ENCODE data around the gene ENPP1.

ENPP1 gene

DNA sequence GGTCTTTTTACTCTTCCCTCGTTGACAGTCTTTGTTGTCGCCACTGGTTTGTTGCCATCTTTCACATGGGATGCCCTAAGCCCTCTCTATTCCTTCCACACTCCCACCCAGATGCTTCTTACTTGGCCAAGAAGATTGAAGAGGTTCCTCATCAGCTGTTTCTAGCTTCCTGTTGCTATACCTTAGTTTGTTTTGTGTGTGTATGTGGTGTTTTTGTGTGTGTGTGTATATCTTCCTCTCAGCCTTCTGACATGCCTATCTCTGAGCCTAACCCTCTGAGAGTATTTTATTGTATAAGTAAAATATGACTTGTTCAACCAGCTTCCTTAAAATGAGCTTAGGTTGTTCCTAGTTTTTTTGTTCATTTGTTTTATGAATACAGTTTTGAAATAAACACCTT, 35.9 kb downstream of the ENPP1 start:
- no peak overlapping the region for H3K27ac ChIP-seq
- TF ChIP-seq, protein P1, sequence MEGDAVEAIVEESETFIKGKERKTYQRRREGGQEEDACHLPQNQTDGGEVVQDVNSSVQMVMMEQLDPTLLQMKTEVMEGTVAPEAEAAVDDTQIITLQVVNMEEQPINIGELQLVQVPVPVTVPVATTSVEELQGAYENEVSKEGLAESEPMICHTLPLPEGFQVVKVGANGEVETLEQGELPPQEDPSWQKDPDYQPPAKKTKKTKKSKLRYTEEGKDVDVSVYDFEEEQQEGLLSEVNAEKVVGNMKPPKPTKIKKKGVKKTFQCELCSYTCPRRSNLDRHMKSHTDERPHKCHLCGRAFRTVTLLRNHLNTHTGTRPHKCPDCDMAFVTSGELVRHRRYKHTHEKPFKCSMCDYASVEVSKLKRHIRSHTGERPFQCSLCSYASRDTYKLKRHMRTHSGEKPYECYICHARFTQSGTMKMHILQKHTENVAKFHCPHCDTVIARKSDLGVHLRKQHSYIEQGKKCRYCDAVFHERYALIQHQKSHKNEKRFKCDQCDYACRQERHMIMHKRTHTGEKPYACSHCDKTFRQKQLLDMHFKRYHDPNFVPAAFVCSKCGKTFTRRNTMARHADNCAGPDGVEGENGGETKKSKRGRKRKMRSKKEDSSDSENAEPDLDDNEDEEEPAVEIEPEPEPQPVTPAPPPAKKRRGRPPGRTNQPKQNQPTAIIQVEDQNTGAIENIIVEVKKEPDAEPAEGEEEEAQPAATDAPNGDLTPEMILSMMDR (conservative IDR thresholded peaks at IDR 0.05), result no peak
- TF ChIP-seq ZFX (IDR thresholded peaks at IDR 0.05), result no peak

DNA sequence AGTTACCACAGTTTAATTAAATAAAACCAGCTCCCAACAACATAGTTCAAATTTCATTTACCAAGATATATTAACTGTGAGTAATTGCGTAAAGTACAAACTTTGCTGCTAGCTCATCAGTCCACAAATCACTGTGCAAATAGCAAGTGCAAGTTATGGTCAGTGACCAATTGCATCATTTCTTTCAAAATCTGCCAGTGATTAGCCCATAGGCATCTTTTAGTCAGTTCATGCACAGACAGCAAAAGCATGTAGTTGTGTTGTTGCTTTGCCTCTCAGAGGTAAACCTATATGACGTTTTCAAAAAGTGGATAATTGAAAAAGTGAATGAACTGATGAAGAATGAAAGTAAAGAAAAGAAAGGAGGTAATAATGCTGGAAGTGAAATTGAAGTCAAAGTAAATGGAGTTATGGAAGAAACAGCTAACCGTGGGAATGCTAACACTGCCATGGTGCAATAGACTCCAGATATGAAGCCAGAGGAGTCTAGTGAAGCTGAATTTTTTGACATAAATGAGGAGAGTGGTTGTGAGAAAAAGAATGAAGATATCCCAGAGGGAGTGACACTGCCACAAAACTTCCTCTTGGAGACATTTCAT, 36.5 kb downstream of the ENPP1 start:
- TF ChIP-seq ZFX (IDR thresholded peaks at IDR 0.05), result no peak
- TF ChIP-seq, protein P1 (conservative IDR thresholded peaks at IDR 0.05), result no peak
- H3K27ac ChIP-seq, result no peak overlapping the region

GRCh38 chr6:131846023-131846663, 38.3 kb downstream of the ENPP1 start:
- TF ChIP-seq, protein P1 (conservative IDR thresholded peaks at IDR 0.05), result no peak
- TF ChIP-seq ZFX (IDR thresholded peaks at IDR 0.05), result no peak
- H3K27ac ChIP-seq, result no peak overlapping the region

DNA sequence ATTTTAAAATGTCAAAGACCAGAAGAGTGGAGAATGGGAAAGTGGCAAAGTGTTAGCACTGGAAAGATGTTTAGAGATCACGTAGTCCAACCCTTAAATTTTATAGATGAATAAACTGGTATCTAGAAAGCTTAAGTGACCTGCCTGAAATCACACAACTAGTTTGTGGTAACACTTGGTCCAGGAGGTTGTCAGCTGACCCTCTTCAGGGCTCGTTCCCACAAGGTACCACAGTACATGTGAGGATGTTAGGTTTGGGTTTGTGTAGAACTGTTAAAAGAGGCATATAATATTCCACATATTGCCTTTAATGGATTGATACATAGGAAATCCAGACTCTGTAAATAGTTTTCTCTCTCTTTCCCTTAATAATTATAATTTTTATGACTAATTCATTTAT, 39.1 kb downstream of the ENPP1 start:
- TF ChIP-seq, protein P1 (conservative IDR thresholded peaks at IDR 0.05), result no peak
- no peak for TF ChIP-seq ZFX (IDR thresholded peaks at IDR 0.05)
- no peak overlapping the region for H3K27ac ChIP-seq

GRCh38 chr6:131849799-131850198, 42.0 kb downstream of the ENPP1 start:
- H3K27ac ChIP-seq, result no peak overlapping the region
- TF ChIP-seq, protein P1 (conservative IDR thresholded peaks at IDR 0.05), result no peak
- TF ChIP-seq ZFX (IDR thresholded peaks at IDR 0.05), result no peak

DNA sequence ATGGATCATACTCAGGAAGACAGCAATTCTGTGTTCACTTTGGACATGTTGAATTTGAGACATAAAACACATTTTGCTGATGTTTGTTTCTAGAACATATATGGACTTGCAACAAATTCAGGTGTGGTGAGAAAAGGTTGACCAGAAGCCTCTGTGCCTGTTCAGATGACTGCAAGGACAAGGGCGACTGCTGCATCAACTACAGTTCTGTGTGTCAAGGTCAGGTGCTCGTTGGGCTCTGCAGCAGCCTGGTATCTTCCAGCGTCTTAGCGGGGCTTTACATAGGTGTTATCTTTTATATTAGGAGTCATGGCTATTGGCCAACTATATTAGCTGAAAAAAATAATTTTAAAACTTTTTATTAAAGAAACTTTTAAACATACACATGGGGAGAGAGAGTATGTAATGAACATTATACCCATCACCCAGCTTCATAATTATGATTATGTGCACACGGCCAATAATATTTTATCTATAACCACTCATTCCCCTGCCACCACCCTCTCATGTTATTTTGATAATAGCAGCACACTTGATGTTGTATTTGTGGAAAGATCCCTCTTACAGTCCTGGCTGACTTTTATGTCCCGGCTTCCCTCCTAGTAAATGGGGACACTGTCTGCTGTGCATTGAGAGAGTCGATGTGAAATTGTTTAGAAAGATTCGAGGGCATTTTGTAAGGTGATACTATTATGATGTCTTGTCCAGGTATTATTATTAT, 43.4 kb downstream of the ENPP1 start:
- no peak overlapping the region for H3K27ac ChIP-seq
- TF ChIP-seq ZFX (IDR thresholded peaks at IDR 0.05), result no peak
- TF ChIP-seq, protein P1 (conservative IDR thresholded peaks at IDR 0.05), result no peak

GRCh38 chr6:131852200-131852599, 44.4 kb downstream of the ENPP1 start:
- TF ChIP-seq, protein P1 (conservative IDR thresholded peaks at IDR 0.05), result no peak
- TF ChIP-seq ZFX (IDR thresholded peaks at IDR 0.05), result no peak
- no peak overlapping the region for H3K27ac ChIP-seq
